Measurements from ENCODE around the gene PECR. TPM values are rescaled to one million over a fixed set of nuclear protein-coding genes. Genes with fewer than 3 reads are reported as not detected.
"Not testable (repeated sequence)": the region's sequence is repeated elsewhere in the genome, so short reads cannot be mapped to it uniquely, and the experiment has no call there.

Gene PECR
- total RNA-seq, 1 donor = 11.8 TPM

DNA sequence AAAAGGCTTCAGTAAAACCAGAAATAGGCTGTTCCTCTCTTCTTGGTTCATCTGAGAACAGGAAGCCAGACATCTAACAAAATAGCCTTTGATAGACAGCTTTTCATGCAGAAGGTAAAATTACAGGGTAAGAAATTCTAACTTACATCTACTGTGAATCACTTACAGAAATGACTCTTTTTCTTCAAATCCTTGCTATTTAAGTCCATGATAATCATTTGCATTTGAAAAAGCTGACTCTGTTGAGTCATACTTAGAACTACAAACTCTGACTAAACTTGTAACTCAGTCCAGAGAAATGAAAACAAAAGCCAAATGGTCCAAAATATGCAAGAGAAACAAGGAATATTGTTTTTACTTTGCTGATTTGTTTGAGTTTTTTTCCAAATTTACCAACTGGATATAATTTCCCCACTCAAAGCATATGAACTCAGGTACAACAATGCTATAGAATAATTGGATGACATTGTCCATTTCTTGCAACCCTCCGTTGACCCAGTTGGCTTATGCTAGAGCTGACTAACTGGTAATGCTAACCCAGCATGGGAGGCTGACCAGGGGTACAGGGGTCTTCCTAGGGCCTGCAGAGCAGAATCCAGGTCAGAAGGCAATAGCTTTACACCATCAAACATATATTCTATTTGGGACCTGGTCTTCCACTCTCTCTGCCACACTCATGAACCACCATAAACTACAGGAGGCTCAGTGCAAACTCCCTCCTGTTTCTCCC is 49.5 kb downstream of the PECR start:
- DNase-seq (ENCODE audit: low read depth in 2 of 3, low spot score in 2 of 3) = peak in 1 of 3 donors; percentile 4

DNA sequence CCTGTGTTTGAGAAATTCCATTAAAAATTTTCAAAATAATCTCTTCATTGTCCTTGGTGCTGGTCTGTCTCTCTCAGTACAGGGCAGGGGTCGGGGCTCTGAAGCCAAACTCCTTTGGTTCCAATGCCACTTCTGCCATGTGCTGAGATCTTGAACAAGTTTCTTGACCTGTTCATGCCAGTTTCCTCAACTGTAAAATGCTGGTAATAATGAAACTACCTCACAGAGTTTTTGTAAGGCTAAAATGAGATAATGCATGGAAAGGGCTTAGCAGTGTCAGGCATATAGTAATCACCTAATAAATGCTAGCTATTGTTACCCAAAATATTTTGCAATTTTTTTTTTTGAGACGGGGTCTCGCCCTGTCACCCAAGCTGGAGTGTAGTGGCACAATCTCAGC is 51.4 kb downstream of the PECR start:
- DNase-seq (ENCODE audit: low read depth in 2 of 3, low spot score in 2 of 3) = no peak

DNA sequence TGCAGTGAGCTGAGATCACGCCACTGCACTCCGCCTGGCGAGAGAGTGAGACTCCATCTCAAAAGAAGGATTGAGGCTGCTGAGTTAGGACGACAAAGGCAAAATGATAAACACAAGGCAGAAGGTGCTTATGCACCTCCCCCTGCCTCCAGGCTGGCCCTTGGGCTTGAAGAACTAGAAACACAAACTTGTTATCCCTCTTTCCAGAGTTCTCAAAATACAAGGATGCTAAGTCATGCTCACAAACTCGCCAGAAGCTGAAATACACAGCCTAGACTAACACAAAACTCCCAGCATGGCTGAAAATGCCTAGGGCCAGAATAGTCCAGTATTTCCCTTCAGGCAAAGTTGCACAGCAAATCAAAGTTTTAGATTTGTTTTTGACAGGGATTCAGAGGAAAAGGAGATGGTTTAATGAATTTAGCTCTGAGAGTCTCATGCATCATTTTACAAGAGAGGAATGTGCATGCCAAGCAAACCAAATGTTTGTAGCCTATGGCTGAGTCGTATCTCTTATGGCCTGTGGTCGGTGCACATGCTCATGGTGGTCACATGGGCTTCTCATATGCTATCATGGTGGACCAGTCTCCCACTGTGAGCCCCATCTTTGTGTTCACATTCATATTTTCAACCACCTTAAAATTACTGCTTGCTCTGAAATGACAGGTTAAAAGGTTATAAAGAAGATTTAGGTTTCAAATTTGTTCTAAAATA is 52.0 kb downstream of the PECR start:
- DNase-seq (ENCODE audit: low read depth in 2 of 3, low spot score in 2 of 3) = no peak

DNA sequence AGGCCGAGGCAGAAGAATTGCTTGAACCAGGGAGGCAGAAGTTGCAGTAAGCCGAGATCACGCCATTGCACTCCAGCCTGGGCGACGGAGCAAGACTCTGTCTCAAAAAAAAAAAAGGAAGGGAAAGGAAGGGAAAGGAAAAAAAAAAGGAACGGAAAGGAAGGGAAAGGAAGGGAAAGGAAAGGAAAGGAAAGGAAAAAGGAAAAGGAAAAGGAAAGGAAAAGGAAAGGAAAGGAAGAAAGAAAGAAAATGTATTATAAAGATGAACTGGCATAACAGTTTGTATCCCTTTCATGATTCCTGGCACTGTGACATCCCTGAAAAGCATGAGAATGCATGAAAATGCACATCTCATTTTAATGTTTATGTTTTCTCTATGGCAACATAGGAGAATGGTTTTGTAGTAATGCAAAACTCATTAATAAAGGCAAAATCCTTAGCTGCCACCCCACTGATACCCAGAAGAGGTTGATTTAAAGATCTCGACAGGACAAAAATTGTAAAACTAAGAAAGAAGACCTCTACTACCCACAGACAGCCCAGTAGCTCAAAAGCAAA is 56.8 kb downstream of the PECR start:
- DNase-seq (ENCODE audit: low read depth in 2 of 3, low spot score in 2 of 3) = no peak

DNA sequence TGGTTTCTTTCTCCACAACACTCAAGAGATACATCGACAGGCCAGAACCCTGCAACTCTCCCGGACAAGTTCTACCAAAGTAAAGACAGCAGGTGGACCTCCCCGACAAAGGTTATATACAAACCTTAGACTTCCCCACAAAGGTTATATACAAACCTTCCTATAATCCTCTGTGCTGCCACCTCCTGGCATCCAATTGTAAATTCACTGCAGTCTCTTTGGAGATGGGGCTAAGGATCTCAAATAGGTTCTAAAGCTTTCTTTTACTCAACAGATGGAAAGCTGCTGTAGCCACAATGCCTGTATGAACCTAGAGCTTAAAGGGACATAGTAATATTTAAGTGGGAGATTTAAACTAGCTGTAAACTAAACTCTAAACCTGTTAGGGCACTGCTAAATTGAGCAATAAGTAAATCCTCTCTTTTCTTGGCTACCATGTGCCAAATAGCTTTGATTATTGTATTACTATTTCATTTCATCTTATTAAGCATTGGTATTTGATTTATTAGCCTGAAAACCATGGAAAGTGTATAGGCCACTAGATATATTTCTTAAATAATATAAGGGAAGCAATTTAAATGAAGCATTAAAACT is 58.5 kb downstream of the PECR start:
- DNase-seq (ENCODE audit: low read depth in 2 of 3, low spot score in 2 of 3) = peak in 2 of 3 donors; percentile 56 to 73

DNA sequence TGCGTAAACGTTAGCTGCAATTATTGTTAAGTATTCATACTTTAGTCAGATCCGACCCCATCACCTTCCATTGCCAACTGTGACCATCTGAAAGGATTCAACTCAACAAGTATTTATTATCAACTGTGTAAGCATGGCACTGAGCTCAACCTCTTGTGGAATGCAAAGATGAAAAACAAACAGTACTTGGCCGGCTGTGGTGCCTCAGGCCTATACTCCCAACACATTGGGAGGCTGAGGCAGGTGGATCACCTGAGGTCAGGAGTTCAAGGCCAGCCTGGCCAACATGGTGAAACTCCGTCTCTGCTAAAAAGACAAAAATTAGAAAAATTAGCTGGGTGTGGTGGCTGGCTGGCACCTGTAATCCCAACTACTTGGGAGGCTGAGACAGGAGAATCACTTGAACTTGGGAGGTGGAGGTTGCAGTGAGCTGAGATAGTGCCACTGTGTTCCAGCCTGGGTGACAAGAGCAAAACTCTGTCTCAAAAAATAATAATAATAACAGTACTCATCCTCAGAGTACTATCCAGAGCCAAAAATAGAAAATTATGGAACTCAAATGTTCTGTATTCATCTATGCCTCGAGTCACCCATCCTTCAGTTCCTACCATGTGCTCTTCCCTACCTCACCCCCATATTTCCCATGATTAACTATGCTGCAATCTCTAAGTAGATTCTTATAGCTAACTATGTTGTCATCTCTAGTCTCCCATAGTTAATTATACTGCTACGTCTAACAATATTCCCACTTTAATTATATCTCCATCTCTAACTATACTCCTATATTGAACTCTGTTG is 59.6 kb downstream of the PECR start:
- DNase-seq (ENCODE audit: low read depth in 2 of 3, low spot score in 2 of 3) = no peak

DNA sequence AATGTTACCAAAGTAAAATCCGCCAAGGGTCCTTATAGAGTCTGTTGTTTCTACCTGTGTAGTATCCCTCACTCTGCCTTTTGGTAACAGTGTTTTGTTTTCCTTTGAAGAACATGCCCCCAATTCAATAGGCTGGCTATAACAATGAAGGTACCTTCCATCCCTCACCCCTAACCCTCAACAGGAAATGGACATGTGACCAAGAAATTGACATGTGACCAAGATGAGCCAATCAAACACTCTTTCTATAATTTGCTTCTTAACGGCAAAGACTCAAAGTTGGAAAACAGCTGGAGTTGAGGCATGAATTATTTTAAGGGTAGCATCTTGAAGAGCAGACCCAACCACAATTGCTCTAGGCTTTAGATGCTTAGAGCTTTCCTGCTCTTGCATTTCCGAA is 62.9 kb downstream of the PECR start:
- no peak for DNase-seq (ENCODE audit: low read depth in 2 of 3, low spot score in 2 of 3)

DNA sequence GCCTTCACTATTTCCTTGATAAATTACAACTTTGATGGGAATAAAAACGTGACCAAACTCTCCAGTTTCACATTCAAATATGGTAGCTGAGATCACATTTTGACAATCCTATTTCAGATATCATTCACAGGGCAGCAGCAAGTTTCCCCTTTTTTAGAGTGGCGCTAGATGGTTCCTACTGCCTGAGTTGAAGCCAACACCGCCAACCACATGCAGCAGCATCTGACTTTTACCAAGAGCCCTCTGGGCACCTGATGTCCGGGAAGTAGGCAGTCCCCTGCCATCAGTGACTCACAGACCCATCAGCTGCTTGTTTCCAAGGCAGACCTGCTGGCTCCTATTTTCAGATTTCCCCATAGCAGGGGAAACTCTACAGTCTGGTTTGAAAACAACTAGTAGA is 64.2 kb downstream of the PECR start:
- peak in 2 of 3 donors; percentile 86 to 90 for DNase-seq (ENCODE audit: low read depth in 2 of 3, low spot score in 2 of 3)

DNA sequence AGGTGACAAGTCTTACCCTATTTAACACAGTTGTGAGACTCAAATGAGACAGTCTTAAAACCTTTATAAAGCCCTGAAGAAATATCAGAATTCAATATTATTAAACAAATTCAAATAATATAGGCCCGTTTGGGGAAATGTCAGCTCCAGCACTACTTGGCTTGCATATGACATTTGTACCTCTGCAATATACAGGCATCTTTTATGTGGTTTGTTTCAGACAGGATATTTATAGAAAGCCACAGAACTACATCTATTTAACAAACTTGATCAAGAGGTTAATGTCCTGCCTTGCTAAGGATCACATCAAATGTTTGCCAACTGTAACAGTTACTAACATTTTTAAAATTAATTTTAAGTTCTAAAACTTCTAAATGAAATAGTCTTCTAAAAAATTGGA is 65.0 kb downstream of the PECR start:
- no peak for DNase-seq (ENCODE audit: low read depth in 2 of 3, low spot score in 2 of 3)

DNA sequence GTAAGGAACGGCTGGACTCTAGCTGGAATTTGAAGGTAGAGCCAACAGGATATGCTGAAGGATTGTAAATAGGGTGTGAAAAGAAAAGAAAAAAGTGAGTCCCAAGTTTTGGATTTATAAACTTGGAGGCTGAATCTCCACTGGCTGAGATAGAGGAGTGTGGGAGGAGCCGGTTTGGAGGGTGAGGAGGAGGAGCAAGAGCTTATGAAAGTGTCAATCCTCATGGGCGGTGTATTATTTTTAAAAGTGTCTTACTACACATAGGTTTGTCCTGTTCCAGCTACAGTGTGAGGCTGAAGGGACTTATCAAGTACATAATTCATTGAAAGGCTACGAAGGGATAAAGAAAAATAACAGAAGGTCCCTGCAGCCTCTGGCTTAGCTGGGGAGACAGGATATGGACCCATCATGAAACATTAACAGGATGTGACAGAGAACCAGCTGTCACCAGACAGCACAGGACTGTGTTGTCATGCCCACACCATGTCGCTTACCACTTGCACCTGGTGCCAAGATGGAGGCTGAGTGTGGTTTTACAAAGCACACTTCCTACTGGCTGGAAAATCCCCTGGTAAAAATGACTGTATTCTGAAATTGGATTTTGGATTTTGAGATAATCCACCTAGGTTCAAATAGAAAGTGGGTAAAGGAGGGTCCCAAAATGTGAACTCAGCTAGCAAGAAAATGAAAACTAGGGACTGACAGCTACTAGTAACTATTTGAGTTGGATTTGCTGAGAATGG is 65.7 kb downstream of the PECR start:
- DNase-seq (ENCODE audit: low read depth in 2 of 3, low spot score in 2 of 3) = peak in 2 of 3 donors; percentile 82 to 86

DNA sequence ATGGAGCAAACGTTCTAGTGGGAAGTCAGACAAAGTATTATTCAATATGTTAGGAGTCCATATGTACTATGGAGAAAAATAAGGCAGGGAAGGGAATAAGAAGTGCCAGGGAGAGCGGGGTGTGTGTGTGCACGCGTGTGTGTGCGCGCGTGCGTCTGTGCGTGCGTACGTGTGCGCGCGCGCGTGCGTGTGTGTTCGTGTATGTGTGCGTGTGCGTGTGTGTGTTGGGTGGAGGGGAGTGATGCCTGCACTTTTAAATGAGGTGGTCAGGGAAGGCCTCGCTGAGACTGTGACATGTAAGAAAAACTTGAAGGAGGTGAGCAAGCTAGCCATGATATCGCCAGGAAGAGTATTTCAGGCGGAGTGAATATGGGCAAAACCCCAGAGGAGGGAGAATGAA is 66.6 kb downstream of the PECR start:
- no peak for DNase-seq (ENCODE audit: low read depth in 2 of 3, low spot score in 2 of 3)

DNA sequence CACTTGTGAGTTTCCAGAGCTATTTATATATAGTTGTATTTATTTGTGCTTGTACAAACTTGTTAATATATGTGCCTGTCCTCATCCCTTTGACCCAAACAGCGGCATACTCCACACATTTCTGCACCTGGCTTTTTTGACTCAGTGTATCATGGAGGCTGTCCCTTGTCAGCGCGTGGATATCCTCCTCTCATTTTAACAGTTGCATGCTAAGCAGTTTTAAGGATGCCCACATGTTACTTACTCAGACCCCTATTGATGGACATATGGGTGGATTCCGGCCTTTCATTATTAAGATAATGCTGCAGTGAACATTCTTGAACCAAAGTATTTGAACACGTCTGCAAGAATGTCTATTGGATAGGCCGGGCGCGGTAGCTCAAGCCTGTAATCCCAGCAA is 67.6 kb downstream of the PECR start:
- DNase-seq (ENCODE audit: low read depth in 2 of 3, low spot score in 2 of 3) = no peak

DNA sequence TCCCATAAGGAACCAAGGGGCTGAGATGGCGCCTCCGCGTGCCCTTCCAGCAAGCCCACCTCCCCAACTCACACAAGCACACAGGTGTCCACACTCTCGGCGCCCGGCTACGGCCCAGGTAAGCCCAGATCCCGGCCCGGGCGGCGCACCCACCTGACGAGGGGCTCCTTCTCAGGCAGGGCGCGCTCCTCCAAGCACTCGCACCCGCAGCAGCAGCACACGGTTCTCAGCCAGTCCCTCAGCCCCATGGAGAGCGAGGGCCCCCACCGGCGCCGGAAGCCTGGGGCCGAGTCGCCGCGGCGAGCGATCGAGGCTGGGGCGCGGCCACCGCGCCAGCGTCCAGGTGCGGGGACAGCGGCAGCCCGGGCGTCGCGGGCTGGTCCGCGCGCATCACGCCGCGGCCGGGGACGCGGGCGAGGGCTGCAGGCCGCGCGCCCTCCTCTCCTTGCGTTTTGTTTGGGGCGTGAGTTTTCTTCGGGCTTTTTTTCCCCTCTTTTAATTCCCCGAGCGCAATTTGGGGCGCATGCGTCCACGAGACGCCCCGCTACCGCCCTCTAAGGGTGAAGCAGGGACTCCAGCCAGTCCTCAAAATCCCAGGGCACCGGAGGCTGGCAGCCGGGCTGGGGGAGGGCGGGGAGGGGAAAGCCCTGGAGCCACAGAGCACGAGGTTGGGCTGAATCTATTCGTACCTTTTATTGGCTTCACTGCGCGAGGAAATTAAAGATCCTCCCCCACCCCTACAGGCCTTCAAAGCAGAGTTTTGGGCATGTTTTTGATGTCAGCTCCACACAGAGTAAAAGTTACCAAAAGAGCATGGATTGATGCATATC is 68.3 kb downstream of the PECR start, which contains the start of gene MREG:
Gene MREG (minus strand): TSS at position 472 of the 830 bp plus-strand sequence. CDS start 224 bp downstream, at position 248.
- DNase-seq (ENCODE audit: low read depth in 2 of 3, low spot score in 2 of 3) = peak; percentile 68 to 93 (median 91)

DNA sequence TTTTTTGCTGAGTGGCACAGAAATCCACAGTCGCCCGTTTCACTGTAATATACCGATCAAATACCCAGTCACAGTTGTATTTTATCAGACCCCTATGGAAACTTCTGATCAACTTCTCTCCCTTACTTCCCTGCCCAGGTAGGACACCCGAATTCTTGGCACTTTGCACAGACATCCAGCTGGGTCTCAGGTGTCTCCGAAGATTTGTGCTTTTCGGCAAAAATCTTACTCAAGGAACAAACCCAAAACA is 68.9 kb downstream of the PECR start:
- no peak for DNase-seq (ENCODE audit: low read depth in 2 of 3, low spot score in 2 of 3)

DNA sequence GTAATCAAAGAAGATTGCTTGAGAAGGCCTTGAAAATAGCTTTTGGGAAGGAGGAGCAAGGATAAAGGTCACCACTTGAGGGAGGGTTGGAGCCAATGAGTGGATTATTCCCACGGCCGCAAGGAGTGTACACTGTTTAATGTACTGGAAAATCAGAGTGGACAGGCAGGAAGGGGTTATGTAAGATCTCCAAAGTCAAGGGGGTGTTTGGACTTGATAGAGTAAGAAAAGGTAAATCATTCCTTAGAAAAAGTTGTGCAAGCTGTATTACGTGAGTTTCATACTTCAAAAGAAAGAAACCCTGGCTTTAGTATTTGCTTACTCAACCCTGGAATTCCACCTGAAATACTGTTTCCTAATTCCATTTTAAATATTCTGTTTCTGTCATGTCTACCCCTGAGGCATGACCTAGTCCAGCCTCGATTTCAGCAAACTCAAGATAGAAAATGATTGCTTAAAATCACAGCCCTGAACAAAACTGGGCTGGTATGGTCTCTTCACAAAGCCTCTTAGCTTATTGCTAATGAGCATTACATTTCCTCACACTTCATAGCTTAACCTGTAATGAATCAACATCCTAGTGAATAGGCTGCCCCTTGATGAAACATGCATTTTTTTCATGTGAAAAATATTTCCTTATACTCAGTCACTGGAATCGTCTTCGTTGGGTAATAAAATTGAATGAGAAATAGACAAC is 69.3 kb downstream of the PECR start:
- DNase-seq (ENCODE audit: low read depth in 2 of 3, low spot score in 2 of 3) = no peak

DNA sequence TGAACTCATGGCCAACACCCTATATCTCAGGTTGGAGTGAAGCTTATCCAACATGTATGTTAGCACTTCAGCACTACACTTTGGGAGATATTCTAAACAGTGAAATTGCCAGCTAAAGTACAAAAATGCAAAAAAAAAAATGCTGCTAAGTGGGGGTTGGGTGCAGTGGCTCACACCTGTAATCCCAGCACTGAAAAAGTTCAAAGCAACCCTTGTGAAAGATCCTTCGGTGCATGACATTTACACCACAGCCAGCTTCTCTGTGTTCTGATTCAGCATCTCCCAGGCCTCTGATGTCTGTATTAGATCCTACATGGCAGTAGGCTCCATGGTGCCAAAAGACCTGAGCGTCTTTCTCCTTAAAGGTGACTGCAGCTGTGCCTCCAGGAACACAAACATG is 72.4 kb downstream of the PECR start:
- not testable (repeated sequence) for DNase-seq (ENCODE audit: low read depth in 2 of 3, low spot score in 2 of 3)

DNA sequence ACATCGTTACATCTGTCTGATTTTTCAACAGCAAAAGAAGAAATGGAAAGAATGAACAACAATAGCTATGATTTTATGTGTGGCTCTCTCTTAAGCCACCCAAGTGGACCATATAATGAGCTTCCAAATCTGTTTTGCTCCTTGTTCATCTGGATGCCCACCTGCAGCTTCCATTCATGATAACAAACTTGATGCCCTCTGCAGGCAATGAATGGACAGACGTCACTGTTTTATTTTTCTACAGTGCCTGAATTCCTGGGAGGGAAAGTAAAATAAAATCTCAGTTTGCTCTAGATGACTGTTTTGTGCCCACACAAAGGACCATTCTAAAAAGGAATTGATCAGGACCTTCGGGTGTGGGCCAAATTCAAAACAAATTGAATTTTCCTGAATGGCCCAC is 73.2 kb downstream of the PECR start:
- no peak for DNase-seq (ENCODE audit: low read depth in 2 of 3, low spot score in 2 of 3)

DNA sequence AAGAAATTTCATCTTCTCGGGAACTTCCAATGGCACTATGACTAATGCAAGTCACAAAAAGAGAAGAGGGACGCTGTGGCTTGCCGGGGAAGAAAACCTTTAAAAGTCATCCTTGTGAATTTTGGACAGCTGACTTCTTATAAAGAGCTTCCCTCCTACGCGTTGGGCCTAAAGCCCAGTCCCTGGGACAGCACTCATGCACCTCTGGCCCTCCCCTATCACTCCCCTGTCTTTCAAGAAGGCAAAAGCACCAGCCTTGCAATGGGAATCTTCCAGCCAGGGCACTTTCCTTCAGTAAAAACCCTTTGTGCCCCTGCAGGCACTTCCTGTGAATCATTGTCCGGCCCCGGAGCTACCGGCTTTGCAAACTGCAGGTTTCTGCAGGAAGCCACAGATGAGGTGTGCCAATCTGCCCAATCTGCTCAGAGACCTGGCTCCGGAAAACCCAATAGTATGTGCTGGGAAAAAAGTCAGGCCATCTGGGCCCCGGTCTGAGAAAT is 75.4 kb downstream of the PECR start:
- peak in 2 of 3 donors; percentile 83 to 87 for DNase-seq (ENCODE audit: low read depth in 2 of 3, low spot score in 2 of 3)

Data from hematopoietic multipotent progenitor cell (in vitro differentiated cells).